GM10266 (cell line): ENCODE measurements around the gene ENPP1.
A peak's percentile ranks its signal among the peaks of the same experiment; 100 is the strongest.
"Not testable (repeated sequence)": the region's sequence is repeated elsewhere in the genome, so short reads cannot be mapped to it uniquely, and the experiment has no call there.

Source experiments
- DNase-seq: peaks from one replicate; pipeline ENCODE4 v3.0.0; 2012; ENCODE audit errors: extremely low spot score
- CTCF ChIP-seq: IDR thresholded peaks from 2 replicates; pipeline ENCODE4 v1.5.1; 2012; ENCODE audit warnings: mild to moderate bottlenecking, low read depth; ENCODE audit not compliant: control insufficient read depth, insufficient read depth; ENCODE audit errors: missing control alignments

Gene ENPP1

GRCh38 chr6:131909408-131910218 lies 101.8 kb downstream of the ENPP1 start:
- peak; percentile 50 for DNase-seq
- TF ChIP-seq CTCF = peak; percentile 85

- TF ChIP-seq CTCF = no peak
- no peak for DNase-seq
Measured at GRCh38 chr6:131910219-131910589, 102.4 kb downstream of the ENPP1 start.

- DNase-seq = no peak
- no peak for TF ChIP-seq CTCF
Measured at GRCh38 chr6:131910956-131911355, 103.1 kb downstream of the ENPP1 start.

GRCh38 chr6:131911951-131912350 lies 104.1 kb downstream of the ENPP1 start:
- no peak for TF ChIP-seq CTCF
- DNase-seq = no peak

- no peak for DNase-seq
- TF ChIP-seq CTCF = no peak
Measured at GRCh38 chr6:131914234-131914633, 106.4 kb downstream of the ENPP1 start.

- TF ChIP-seq CTCF = peak; percentile 79
- DNase-seq = peak; percentile 44
Measured at GRCh38 chr6:131914967-131915751, 107.3 kb downstream of the ENPP1 start.

GRCh38 chr6:131916091-131916796 lies 108.4 kb downstream of the ENPP1 start:
- not testable (repeated sequence) for DNase-seq
